Effector CD8-positive, alpha-beta T cell (primary cell): ENCODE results near the gene DDB1.

Experiments
- DNase-seq: peaks from one replicate; lab custom pipeline; 2025; lab: John Stamatoyannopoulos, UW

Gene DDB1

GRCh38 chr11:61356706-61357105 lies 23.8 kb upstream of the DDB1 start:
- no peak for DNase-seq

- no peak for DNase-seq
Observed at GRCh38 chr11:61354208-61354607, 21.3 kb upstream of the DDB1 start.

GRCh38 chr11:61353131-61354067 lies 20.5 kb upstream of the DDB1 start:
- DNase-seq: no peak

- DNase-seq: no peak
Observed at GRCh38 chr11:61352038-61352437, 19.1 kb upstream of the DDB1 start.

GRCh38 chr11:61350803-61351202 lies 17.9 kb upstream of the DDB1 start:
- no peak for DNase-seq

- no peak for DNase-seq
Observed at GRCh38 chr11:61350336-61350735, 17.4 kb upstream of the DDB1 start.

- no peak for DNase-seq
Observed at GRCh38 chr11:61349916-61350315, 17.0 kb upstream of the DDB1 start.

GRCh38 chr11:61349189-61349751 lies 16.4 kb upstream of the DDB1 start:
- no peak for DNase-seq

GRCh38 chr11:61347916-61348461 lies 15.1 kb upstream of the DDB1 start:
- DNase-seq: no peak

- DNase-seq: no peak
Observed at GRCh38 chr11:61345954-61346843, 13.3 kb upstream of the DDB1 start.

- DNase-seq: no peak
Observed at GRCh38 chr11:61345170-61345610, 12.3 kb upstream of the DDB1 start.

GRCh38 chr11:61343792-61344745 lies 11.2 kb upstream of the DDB1 start:
- no peak for DNase-seq

GRCh38 chr11:61342207-61342803 lies 9.4 kb upstream of the DDB1 start:
- no peak for DNase-seq

- no peak for DNase-seq
Observed at GRCh38 chr11:61341706-61342105, 8.8 kb upstream of the DDB1 start.

GRCh38 chr11:61340979-61341378 lies 8.1 kb upstream of the DDB1 start:
- DNase-seq: no peak

- no peak for DNase-seq
Observed at GRCh38 chr11:61339490-61339878, 6.6 kb upstream of the DDB1 start.

GRCh38 chr11:61338783-61339489 lies 6.0 kb upstream of the DDB1 start:
- DNase-seq: no peak

- DNase-seq: no peak
Observed at GRCh38 chr11:61337706-61338470, 5.0 kb upstream of the DDB1 start.
